K562 (cell line): Measurements from ENCODE around the gene CAV1. TPM values are rescaled to one million over a fixed set of nuclear protein-coding genes. Genes with fewer than 3 reads are reported as not detected.

ENCODE experiments used
- BACH1 ChIP-seq: fragments of 200-800 bp; sonication (Bioruptor generic); IDR thresholded peaks from 2 replicates; pipeline ENCODE4 v1.6.1; 2016; ENCODE audit warnings: missing genetic modification characterization, missing compliant biosample characterization
- HINFP ChIP-seq: fragments of 450-650 bp; conservative IDR thresholded peaks from 2 replicates; pipeline ENCODE4 v1.6.1; 2016; ENCODE audit warnings: missing genetic modification characterization, low read depth, mild to moderate bottlenecking, control low read depth, missing compliant biosample characterization
- KLF1 ChIP-seq: fragments of 450-650 bp; IDR thresholded peaks from 2 replicates; pipeline ENCODE4 v1.6.1; 2016; ENCODE audit warnings: missing genetic modification characterization, missing compliant biosample characterization
- POLR3G ChIP-seq: IDR thresholded peaks from 2 replicates; pipeline ENCODE4 v1.6.1; 2011; ENCODE audit not compliant: insufficient read length, insufficient replicate concordance; ENCODE audit errors: extremely low read depth
- ZNF121 ChIP-seq: sonication (generic); formaldehyde crosslinking; conservative IDR thresholded peaks from 2 replicates; pipeline ENCODE4 v1.8.0; 2022; ENCODE audit warnings: missing genetic modification reagents
- polyA plus RNA-seq, 8 experiments: library from polyadenylated mRNA; depleted of rRNA in 4 of 8; stranded (reverse) in 5 of 8; unstranded in 3 of 8; fragments of >200 nt; fragmentation: Nextera tagmentation in 2 of 8; fragmentation: Illumina TruSeq in 1 of 8; extraction: Ambion mirVana in 2 of 8; extraction: Trizol in 1 of 8; gene quantifications; 2 replicates each; pipeline versions ENCODE4 v1.2.1 to v1.2.3, GENCODE V29; 2011 to 2014; ENCODE audit warnings: inconsistent platforms in 1 of 8, missing spikeins in 1 of 8
- total RNA-seq, 7 experiments: library from RNA; depleted of rRNA in 6 of 7; stranded (reverse); fragments of >200 nt in 6 of 7; fragmentation: Illumina TruSeq in 2 of 7; extraction: Trizol in 2 of 7; gene quantifications; 2 replicates each; pipeline versions ENCODE4 v1.2.1 to v1.2.3, GENCODE V29; 2011 to 2021; ENCODE audit warnings: low replicate concordance in 1 of 7
- TF ChIP-seq, protein P1 (sequence below), 2 experiments: fragments of 450-650 bp in 1 of 2; sonication (generic) in 1 of 2; formaldehyde crosslinking in 1 of 2; IDR thresholded peaks; 2 replicates each; pipeline versions ENCODE4 v1.7.1 to v1.9.0; 2016 to 2022; ENCODE audit warnings: inconsistent platforms in 1 of 2, mild to moderate bottlenecking in 1 of 2, missing genetic modification reagents in 1 of 2

Gene CAV1
- total and polyA plus RNA-seq, 9 of the 15 experiments (the other 6 are each of a cell fraction or from before 2014, with no cell fraction given) = 0.08 to 1.5 (median 0.63) TPM

- TF ChIP-seq, protein P1, sequence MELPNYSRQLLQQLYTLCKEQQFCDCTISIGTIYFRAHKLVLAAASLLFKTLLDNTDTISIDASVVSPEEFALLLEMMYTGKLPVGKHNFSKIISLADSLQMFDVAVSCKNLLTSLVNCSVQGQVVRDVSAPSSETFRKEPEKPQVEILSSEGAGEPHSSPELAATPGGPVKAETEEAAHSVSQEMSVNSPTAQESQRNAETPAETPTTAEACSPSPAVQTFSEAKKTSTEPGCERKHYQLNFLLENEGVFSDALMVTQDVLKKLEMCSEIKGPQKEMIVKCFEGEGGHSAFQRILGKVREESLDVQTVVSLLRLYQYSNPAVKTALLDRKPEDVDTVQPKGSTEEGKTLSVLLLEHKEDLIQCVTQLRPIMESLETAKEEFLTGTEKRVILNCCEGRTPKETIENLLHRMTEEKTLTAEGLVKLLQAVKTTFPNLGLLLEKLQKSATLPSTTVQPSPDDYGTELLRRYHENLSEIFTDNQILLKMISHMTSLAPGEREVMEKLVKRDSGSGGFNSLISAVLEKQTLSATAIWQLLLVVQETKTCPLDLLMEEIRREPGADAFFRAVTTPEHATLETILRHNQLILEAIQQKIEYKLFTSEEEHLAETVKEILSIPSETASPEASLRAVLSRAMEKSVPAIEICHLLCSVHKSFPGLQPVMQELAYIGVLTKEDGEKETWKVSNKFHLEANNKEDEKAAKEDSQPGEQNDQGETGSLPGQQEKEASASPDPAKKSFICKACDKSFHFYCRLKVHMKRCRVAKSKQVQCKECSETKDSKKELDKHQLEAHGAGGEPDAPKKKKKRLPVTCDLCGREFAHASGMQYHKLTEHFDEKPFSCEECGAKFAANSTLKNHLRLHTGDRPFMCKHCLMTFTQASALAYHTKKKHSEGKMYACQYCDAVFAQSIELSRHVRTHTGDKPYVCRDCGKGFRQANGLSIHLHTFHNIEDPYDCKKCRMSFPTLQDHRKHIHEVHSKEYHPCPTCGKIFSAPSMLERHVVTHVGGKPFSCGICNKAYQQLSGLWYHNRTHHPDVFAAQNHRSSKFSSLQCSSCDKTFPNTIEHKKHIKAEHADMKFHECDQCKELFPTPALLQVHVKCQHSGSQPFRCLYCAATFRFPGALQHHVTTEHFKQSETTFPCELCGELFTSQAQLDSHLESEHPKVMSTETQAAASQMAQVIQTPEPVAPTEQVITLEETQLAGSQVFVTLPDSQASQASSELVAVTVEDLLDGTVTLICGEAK (IDR thresholded peaks at IDR 0.05) = no peak
- TF ChIP-seq, protein P1 (CRISPR knock-in tag; IDR thresholded peaks at IDR 0.05) = no peak
- no peak for TF ChIP-seq HINFP (tag)
- TF ChIP-seq BACH1 = no peak
- TF ChIP-seq ZNF121 (CRISPR knock-in tag) = no peak
- TF ChIP-seq POLR3G = no peak
- TF ChIP-seq KLF1 = no peak
- TF ChIP-seq, all 486 proteins: peak for 0
These were observed 47.2 kb upstream of the CAV1 start (continued) for GRCh38 chr7:116477625-116478024.
